ENCODE measurements around the gene MIOS.

Gene MIOS

GRCh38 chr7:7639421-7639820 is 72.7 kb downstream of the MIOS start:
- H3K9me3 ChIP-seq (ENCODE audit: control insufficient read depth in 5 of 5, low read length in 5 of 5) = no peaks in the 10 kb centered on the region
- peaks cover 0 to 9% (median 2%) of the 10 kb centered on the region in 5 donors for H3K36me3 ChIP-seq (ENCODE audit: control insufficient read depth in 5 of 5, insufficient read depth in 5 of 5, low read length in 5 of 5)
- peak overlapping the region in 4 of 5 donors; percentile 22 to 86 (median 77) for H3K9ac ChIP-seq (ENCODE audit: low read length in 5 of 5)
- H3K4me3 ChIP-seq (ENCODE audit: low read depth in 1 of 5, low read length in 5 of 5) = peak overlapping the region; percentile 80 to 100 (median 97)
- H3K27me3 ChIP-seq (ENCODE audit: control insufficient read depth in 5 of 5, insufficient read depth in 4 of 5, low read length in 5 of 5) = no peaks in the 10 kb centered on the region
- H3K27ac ChIP-seq (ENCODE audit: low read depth, low read length) = peak overlapping the region; percentile 93
- peaks cover 2 to 23% (median 22%) of the 10 kb centered on the region in 5 donors for H3K4me1 ChIP-seq (ENCODE audit: control insufficient read depth in 5 of 5, insufficient read depth in 5 of 5, low read length in 5 of 5)

GRCh38 chr7:7639847-7640220 is 73.2 kb downstream of the MIOS start:
- peak overlapping the region; percentile 22 to 86 (median 75) for H3K9ac ChIP-seq (ENCODE audit: low read length in 5 of 5)
- H3K4me3 ChIP-seq (ENCODE audit: low read depth in 1 of 5, low read length in 5 of 5) = peak overlapping the region; percentile 80 to 100 (median 97)
- peaks cover 2 to 23% (median 22%) of the 10 kb centered on the region in 5 donors for H3K4me1 ChIP-seq (ENCODE audit: control insufficient read depth in 5 of 5, insufficient read depth in 5 of 5, low read length in 5 of 5)
- no peaks in the 10 kb centered on the region for H3K27me3 ChIP-seq (ENCODE audit: control insufficient read depth in 5 of 5, insufficient read depth in 4 of 5, low read length in 5 of 5)
- H3K36me3 ChIP-seq (ENCODE audit: control insufficient read depth in 5 of 5, insufficient read depth in 5 of 5, low read length in 5 of 5) = peaks cover 0 to 9% (median 2%) of the 10 kb centered on the region in 5 donors
- H3K27ac ChIP-seq (ENCODE audit: low read depth, low read length) = peak overlapping the region; percentile 93
- H3K9me3 ChIP-seq (ENCODE audit: control insufficient read depth in 5 of 5, low read length in 5 of 5) = no peaks in the 10 kb centered on the region

GRCh38 chr7:7640221-7641128 is 73.8 kb downstream of the MIOS start, which contains the start of gene UMAD1:
Gene UMAD1, plus strand, starts transcription at chr7:7640752. Its CDS starts 32,620 bp downstream, at chr7:7673372.
- H3K4me1 ChIP-seq (ENCODE audit: control insufficient read depth in 5 of 5, insufficient read depth in 5 of 5, low read length in 5 of 5) = peaks cover 2 to 23% (median 22%) of the 10 kb centered on the region in 5 donors
- peak within 1 kb of the TSS; percentile 81 to 100 (median 97) for H3K4me3 ChIP-seq (ENCODE audit: low read depth in 1 of 5, low read length in 5 of 5)
- H3K27ac ChIP-seq (ENCODE audit: low read depth, low read length) = peak within 1 kb of the TSS; percentile 93
- peak within 1 kb of the TSS; percentile 65 to 94 (median 84) for H3K9ac ChIP-seq (ENCODE audit: low read length in 5 of 5)
- peaks cover 0 to 6% (median 2%) of the 10 kb centered on the region in 5 donors for H3K36me3 ChIP-seq (ENCODE audit: control insufficient read depth in 5 of 5, insufficient read depth in 5 of 5, low read length in 5 of 5)
- H3K9me3 ChIP-seq (ENCODE audit: control insufficient read depth in 5 of 5, low read length in 5 of 5) = no peaks in the 10 kb centered on the region
- no peaks in the 10 kb centered on the region for H3K27me3 ChIP-seq (ENCODE audit: control insufficient read depth in 5 of 5, insufficient read depth in 4 of 5, low read length in 5 of 5)

- H3K4me1 ChIP-seq (ENCODE audit: control insufficient read depth in 5 of 5, insufficient read depth in 5 of 5, low read length in 5 of 5) = peaks cover 2 to 23% (median 22%) of the 10 kb centered on the region in 5 donors
- peak overlapping the region; percentile 93 for H3K27ac ChIP-seq (ENCODE audit: low read depth, low read length)
- no peaks in the 10 kb centered on the region for H3K9me3 ChIP-seq (ENCODE audit: control insufficient read depth in 5 of 5, low read length in 5 of 5)
- H3K4me3 ChIP-seq (ENCODE audit: low read depth in 1 of 5, low read length in 5 of 5) = peak overlapping the region; percentile 80 to 99 (median 91)
- H3K27me3 ChIP-seq (ENCODE audit: control insufficient read depth in 5 of 5, insufficient read depth in 4 of 5, low read length in 5 of 5) = no peaks in the 10 kb centered on the region
- peak overlapping the region; percentile 65 to 94 (median 84) for H3K9ac ChIP-seq (ENCODE audit: low read length in 5 of 5)
- H3K36me3 ChIP-seq (ENCODE audit: control insufficient read depth in 5 of 5, insufficient read depth in 5 of 5, low read length in 5 of 5) = peaks cover 0 to 5% (median 0%) of the 10 kb centered on the region in 5 donors
Observed at GRCh38 chr7:7641129-7641663, 74.5 kb downstream of the MIOS start.

- Histone ChIP-seq H3K4me1 (ENCODE audit: control insufficient read depth in 5 of 5, insufficient read depth in 5 of 5, low read length in 5 of 5) (peaks cover 2 to 23% (median 22%) of the 10 kb centered on the region in 5 donors), H3K27ac (ENCODE audit: low read depth, low read length) (no peak overlapping the region), H3K4me3 (ENCODE audit: low read depth in 1 of 5, low read length in 5 of 5) (no peak overlapping the region), H3K9me3 (ENCODE audit: control insufficient read depth in 5 of 5, low read length in 5 of 5) (no peaks in the 10 kb centered on the region), H3K36me3 (ENCODE audit: control insufficient read depth in 5 of 5, insufficient read depth in 5 of 5, low read length in 5 of 5) (peaks cover 0 to 4% (median 0%) of the 10 kb centered on the region in 5 donors), H3K9ac (ENCODE audit: low read length in 5 of 5) (no peak overlapping the region), H3K27me3 (ENCODE audit: control insufficient read depth in 5 of 5, insufficient read depth in 4 of 5, low read length in 5 of 5) (no peaks in the 10 kb centered on the region)
Observed at GRCh38 chr7:7642081-7642480, 75.4 kb downstream of the MIOS start.

- no peak overlapping the region for H3K9ac ChIP-seq (ENCODE audit: low read length in 5 of 5)
- H3K36me3 ChIP-seq (ENCODE audit: control insufficient read depth in 5 of 5, insufficient read depth in 5 of 5, low read length in 5 of 5) = no peaks in the 10 kb centered on the region
- no peaks in the 10 kb centered on the region for H3K27me3 ChIP-seq (ENCODE audit: control insufficient read depth in 5 of 5, insufficient read depth in 4 of 5, low read length in 5 of 5)
- H3K27ac ChIP-seq (ENCODE audit: low read depth, low read length) = no peak overlapping the region
- no peaks in the 10 kb centered on the region for H3K9me3 ChIP-seq (ENCODE audit: control insufficient read depth in 5 of 5, low read length in 5 of 5)
- no peak overlapping the region for H3K4me3 ChIP-seq (ENCODE audit: low read depth in 1 of 5, low read length in 5 of 5)
- no peaks in the 10 kb centered on the region for H3K4me1 ChIP-seq (ENCODE audit: control insufficient read depth in 5 of 5, insufficient read depth in 5 of 5, low read length in 5 of 5)
Observed at GRCh38 chr7:7647495-7648036, 80.9 kb downstream of the MIOS start.

GRCh38 chr7:7650682-7651206 is 84.1 kb downstream of the MIOS start:
- Histone ChIP-seq H3K9me3 (ENCODE audit: control insufficient read depth in 5 of 5, low read length in 5 of 5) (no peaks in the 10 kb centered on the region), H3K9ac (ENCODE audit: low read length in 5 of 5) (no peak overlapping the region), H3K36me3 (ENCODE audit: control insufficient read depth in 5 of 5, insufficient read depth in 5 of 5, low read length in 5 of 5) (no peaks in the 10 kb centered on the region), H3K4me1 (ENCODE audit: control insufficient read depth in 5 of 5, insufficient read depth in 5 of 5, low read length in 5 of 5) (peaks cover 0 to 7% (median 0%) of the 10 kb centered on the region in 5 donors), H3K27ac (ENCODE audit: low read depth, low read length) (no peak overlapping the region), H3K27me3 (ENCODE audit: control insufficient read depth in 5 of 5, insufficient read depth in 4 of 5, low read length in 5 of 5) (no peaks in the 10 kb centered on the region), H3K4me3 (ENCODE audit: low read depth in 1 of 5, low read length in 5 of 5) (no peak overlapping the region)

- no peaks in the 10 kb centered on the region for H3K27me3 ChIP-seq (ENCODE audit: control insufficient read depth in 5 of 5, insufficient read depth in 4 of 5, low read length in 5 of 5)
- H3K27ac ChIP-seq (ENCODE audit: low read depth, low read length) = no peak overlapping the region
- no peaks in the 10 kb centered on the region for H3K36me3 ChIP-seq (ENCODE audit: control insufficient read depth in 5 of 5, insufficient read depth in 5 of 5, low read length in 5 of 5)
- H3K4me1 ChIP-seq (ENCODE audit: control insufficient read depth in 5 of 5, insufficient read depth in 5 of 5, low read length in 5 of 5) = peaks cover 0 to 7% (median 0%) of the 10 kb centered on the region in 5 donors
- no peak overlapping the region for H3K9ac ChIP-seq (ENCODE audit: low read length in 5 of 5)
- H3K4me3 ChIP-seq (ENCODE audit: low read depth in 1 of 5, low read length in 5 of 5) = no peak overlapping the region
- no peaks in the 10 kb centered on the region for H3K9me3 ChIP-seq (ENCODE audit: control insufficient read depth in 5 of 5, low read length in 5 of 5)
Observed at GRCh38 chr7:7651479-7651878, 84.8 kb downstream of the MIOS start.

GRCh38 chr7:7652798-7653540 is 86.3 kb downstream of the MIOS start:
- H3K4me3 ChIP-seq (ENCODE audit: low read depth in 1 of 5, low read length in 5 of 5) = no peak overlapping the region
- no peaks in the 10 kb centered on the region for H3K36me3 ChIP-seq (ENCODE audit: control insufficient read depth in 5 of 5, insufficient read depth in 5 of 5, low read length in 5 of 5)
- no peaks in the 10 kb centered on the region for H3K27me3 ChIP-seq (ENCODE audit: control insufficient read depth in 5 of 5, insufficient read depth in 4 of 5, low read length in 5 of 5)
- H3K4me1 ChIP-seq (ENCODE audit: control insufficient read depth in 5 of 5, insufficient read depth in 5 of 5, low read length in 5 of 5) = peaks cover 0 to 7% (median 0%) of the 10 kb centered on the region in 5 donors
- H3K9ac ChIP-seq (ENCODE audit: low read length in 5 of 5) = no peak overlapping the region
- no peaks in the 10 kb centered on the region for H3K9me3 ChIP-seq (ENCODE audit: control insufficient read depth in 5 of 5, low read length in 5 of 5)
- H3K27ac ChIP-seq (ENCODE audit: low read depth, low read length) = no peak overlapping the region

Measured in subcutaneous abdominal adipose tissue (tissue), 5 donors.